ENCODE data around the gene SYN1. TPM values are rescaled to one million over a fixed set of nuclear protein-coding genes. Genes with fewer than 3 reads are reported as not detected.

Gene SYN1
- total and polyA plus RNA-seq, 2 experiments from 2014 or later = 3.6 to 6.7 TPM

DNA sequence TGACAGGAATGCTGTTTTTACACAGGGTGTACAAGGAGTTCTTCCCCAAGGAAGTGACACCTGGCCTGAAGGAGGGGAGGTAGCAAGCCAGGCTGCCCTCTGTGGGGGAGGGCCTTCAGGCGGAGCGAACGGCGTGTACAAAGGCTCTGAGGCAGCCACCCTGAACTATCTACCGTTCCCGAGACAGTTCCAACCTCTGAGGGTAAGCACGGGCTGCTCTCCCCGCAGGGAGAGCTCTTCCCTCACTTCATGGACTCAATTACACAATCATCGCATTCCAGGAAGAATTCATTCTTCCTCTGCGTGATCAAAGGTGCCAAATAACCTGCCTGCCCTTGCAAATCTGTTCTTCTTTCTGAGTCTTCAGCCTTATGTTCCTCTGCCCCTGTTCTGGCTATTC lies 25.9 kb upstream of the SYN1 start:
- Histone ChIP-seq H3K9me2 (ENCODE audit: insufficient read depth) (no peaks in the 10 kb centered on the region), H3K4me2 (no peak overlapping the region), H2AFZ (no peak overlapping the region), H3K27me3 (ENCODE audit: insufficient read depth) (no peaks in the 10 kb centered on the region), H3K27ac (ENCODE audit: low read depth) (no peak overlapping the region), H3K4me3 (no peak overlapping the region), H4K20me1 (replicated peaks; ENCODE audit: insufficient read depth) (no peaks in the 10 kb centered on the region; the same call in 1 of the 2 replicates), H3K79me2 (replicated peaks; ENCODE audit: insufficient read depth) (peaks cover 34% of the 10 kb centered on the region), H3F3A (replicated peaks; ENCODE audit: low read depth) (no peaks in the 10 kb centered on the region), H3K36me3 (ENCODE audit: insufficient read depth) (no peaks in the 10 kb centered on the region; the same call in 1 of the 2 replicates), H3K4me1 (ENCODE audit: insufficient read depth) (no peaks in the 10 kb centered on the region; the same call in 1 of the 2 replicates)
- Mint-ChIP-seq H3K4me1 (peaks cover 15% of the 10 kb centered on the region), H3K27me3 (ENCODE audit: insufficient read depth, low read depth, poor library complexity) (peaks cover 10% of the 10 kb centered on the region), H3K36me3 (ENCODE audit: low read depth) (peaks cover 29% of the 10 kb centered on the region), H3K27ac (no peak overlapping the region), H3K9me3 (peaks cover 6% of the 10 kb centered on the region; the same call in 2 of the 3 replicates), H3K4me3 (no peak overlapping the region)
- no peak for ATAC-seq
- no peak for DNase-seq (ENCODE audit: low spot score)
- TF ChIP-seq EZH2 (IDR thresholded peaks at IDR 0.05; ENCODE audit: low read depth, unreplicated experiment) = no peak
- TF ChIP-seq CTCF (conservative IDR thresholded peaks at IDR 0.05; ENCODE audit: low read depth in 2 of 2) = no peak
- TF ChIP-seq EZH2phosphoT487 (IDR thresholded peaks at IDR 0.05; ENCODE audit: unreplicated experiment) = no peak
- no peak for TF ChIP-seq ZNF331 (CRISPR knock-in tag; IDR thresholded peaks at IDR 0.05; ENCODE audit: low read depth)
- no peak for TF ChIP-seq CREB1 (CRISPR knock-in tag; IDR thresholded peaks at IDR 0.05; ENCODE audit: low read depth)
- TF ChIP-seq REST (IDR thresholded peaks at IDR 0.05; ENCODE audit: unreplicated experiment) = no peak
- no peak for TF ChIP-seq ETS1 (IDR thresholded peaks at IDR 0.05)

- Histone ChIP-seq H3K79me2 (replicated peaks; ENCODE audit: insufficient read depth) (peaks cover 34% of the 10 kb centered on the region), H3K27me3 (ENCODE audit: insufficient read depth) (no peaks in the 10 kb centered on the region), H3K27ac (ENCODE audit: low read depth) (no peak overlapping the region), H3K9me2 (ENCODE audit: insufficient read depth) (no peaks in the 10 kb centered on the region), H3K4me1 (ENCODE audit: insufficient read depth) (no peaks in the 10 kb centered on the region; the same call in 1 of the 2 replicates), H3K4me2 (no peak overlapping the region), H3K36me3 (ENCODE audit: insufficient read depth) (peaks cover 7% of the 10 kb centered on the region; the same call in 1 of the 2 replicates), H3F3A (replicated peaks; ENCODE audit: low read depth) (no peaks in the 10 kb centered on the region), H4K20me1 (replicated peaks; ENCODE audit: insufficient read depth) (no peaks in the 10 kb centered on the region; the same call in 1 of the 2 replicates), H2AFZ (no peak overlapping the region), H3K4me3 (no peak overlapping the region)
- peaks cover 15% of the 10 kb centered on the region for H3K4me1 Mint-ChIP-seq
- peak; percentile 96 for ATAC-seq
- no peak for TF ChIP-seq REST (IDR thresholded peaks at IDR 0.05; ENCODE audit: unreplicated experiment)
- TF ChIP-seq CTCF (conservative IDR thresholded peaks at IDR 0.05; ENCODE audit: low read depth in 2 of 2) = peak; percentile 40 to 62
- peaks cover 38% of the 10 kb centered on the region for H3K36me3 Mint-ChIP-seq (ENCODE audit: low read depth)
- H3K27me3 Mint-ChIP-seq (ENCODE audit: insufficient read depth, low read depth, poor library complexity) = peaks cover 10% of the 10 kb centered on the region
- H3K4me3 Mint-ChIP-seq = no peak overlapping the region
- peak; percentile 73 for DNase-seq (ENCODE audit: low spot score)
- peaks cover 14% of the 10 kb centered on the region for H3K9me3 Mint-ChIP-seq
- H3K27ac Mint-ChIP-seq = no peak overlapping the region
Observed at GRCh38 chrX:47644557-47645091, 25.0 kb upstream of the SYN1 start.

Measured in GM23338 (cell line).